Measurements from ENCODE around the gene SH3BP4.

DNA sequence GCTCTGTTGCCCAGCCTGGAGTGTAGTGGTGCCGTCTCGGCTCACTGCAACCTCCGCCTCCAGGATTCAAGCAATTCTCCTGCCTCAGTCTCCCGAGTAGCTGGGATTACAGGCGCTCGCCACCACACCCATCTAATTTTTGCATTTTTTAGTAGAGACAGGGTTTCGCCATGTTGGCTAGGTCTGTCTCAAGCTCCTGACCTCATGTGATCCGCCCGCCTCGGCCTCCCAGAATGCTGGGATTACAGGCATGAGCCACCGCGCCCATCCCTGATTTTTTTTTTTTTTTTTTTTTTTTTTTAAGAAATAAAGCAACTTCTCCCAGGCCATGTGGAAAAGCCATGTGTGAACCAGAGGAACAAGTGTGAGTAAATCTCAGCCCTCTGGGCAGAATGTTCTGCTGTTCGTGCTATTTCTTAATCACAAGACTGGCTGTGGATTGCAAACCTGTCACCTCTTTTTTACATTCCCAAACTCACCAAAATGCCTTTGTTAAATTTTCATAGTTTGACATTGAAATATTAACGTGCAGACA is 6.4 kb upstream of the SH3BP4 start:
- TF ChIP-seq EZH2phosphoT487 (IDR thresholded peaks at IDR 0.05; ENCODE audit: insufficient read depth, low read depth) (no peak), EZH2 (IDR thresholded peaks at IDR 0.05; ENCODE audit: insufficient read depth, poor library complexity, severe bottlenecking) (no peak)

All from GM23248 (cell line).